WERI-Rb-1 (cell line): ENCODE data around the gene BPHL.
"Not testable (repeated sequence)": the region's sequence is repeated elsewhere in the genome, so short reads cannot be mapped to it uniquely, and the experiment has no call there.

Experiments used
- DNase-seq: peaks from one replicate; pipeline ENCODE4 v3.0.0-alpha.2; 2020
- H3K27ac ChIP-seq: fragments of 250-450 bp; sonication (Bioruptor Pico); 2 replicates; pipeline ENCODE4 v1.5.1; 2020; ENCODE audit warnings: mild to moderate bottlenecking, moderate library complexity
- H3K27me3 ChIP-seq: fragments of 250-450 bp; sonication (Bioruptor Pico); 2 replicates; pipeline ENCODE4 v1.5.1; 2021; ENCODE audit warnings: mild to moderate bottlenecking, low read depth, moderate library complexity; ENCODE audit not compliant: insufficient read depth, severe bottlenecking
- H3K36me3 ChIP-seq: fragments of 250-450 bp; sonication (Bioruptor Pico); 2 replicates; pipeline ENCODE4 v1.5.1; 2020; ENCODE audit warnings: mild to moderate bottlenecking, moderate library complexity
- H3K4me3 ChIP-seq: 2 replicates; pipeline ENCODE4 v1.5.1; 2011; ENCODE audit warnings: low read depth, mild to moderate bottlenecking, control low read depth, low read length
- H3K9me3 ChIP-seq: fragments of 250-450 bp; sonication (Bioruptor Pico); 2 replicates; pipeline ENCODE4 v1.5.1; 2021; ENCODE audit warnings: mild to moderate bottlenecking, moderate library complexity; ENCODE audit not compliant: severe bottlenecking
- CTCF ChIP-seq: IDR thresholded peaks from 2 replicates; pipeline ENCODE4 v1.5.1; 2011; ENCODE audit warnings: low read depth, mild to moderate bottlenecking, control low read depth, inconsistent platforms, low read length

Gene BPHL

GRCh38 chr6:3195695-3196497, 77.4 kb downstream of the BPHL start:
- Histone ChIP-seq H3K4me3 (peak overlapping the region; percentile 63), H3K27ac (peak overlapping the region; percentile 79), H3K27me3 (no peaks in the 10 kb centered on the region), H3K36me3 (peaks cover 2% of the 10 kb centered on the region), H3K9me3 (peaks cover 5% of the 10 kb centered on the region)
- peak; percentile 84 for TF ChIP-seq CTCF
- DNase-seq, result peak; percentile 100

GRCh38 chr6:3196770-3197169, 78.3 kb downstream of the BPHL start:
- TF ChIP-seq CTCF, result no peak
- Histone ChIP-seq H3K9me3 (peaks cover 5% of the 10 kb centered on the region), H3K36me3 (no peaks in the 10 kb centered on the region), H3K27ac (peak overlapping the region; percentile 79; the same call in 1 of the 2 replicates), H3K27me3 (no peaks in the 10 kb centered on the region), H3K4me3 (no peak overlapping the region)
- DNase-seq, result no peak

GRCh38 chr6:3197734-3198133, 79.2 kb downstream of the BPHL start:
- H3K27me3 ChIP-seq, DNase-seq, H3K27ac ChIP-seq, H3K4me3 ChIP-seq, H3K36me3 ChIP-seq, H3K9me3 ChIP-seq: not testable (repeated sequence)

GRCh38 chr6:3199382-3199781, 80.9 kb downstream of the BPHL start:
- H3K27me3 ChIP-seq, result no peaks in the 10 kb centered on the region
- no peak for TF ChIP-seq CTCF
- H3K27ac ChIP-seq, result no peak overlapping the region
- no peak overlapping the region for H3K4me3 ChIP-seq
- no peaks in the 10 kb centered on the region for H3K36me3 ChIP-seq
- DNase-seq, result no peak
- H3K9me3 ChIP-seq, result peaks cover 5% of the 10 kb centered on the region

GRCh38 chr6:3200682-3201081, 82.2 kb downstream of the BPHL start:
- H3K36me3 ChIP-seq, result no peaks in the 10 kb centered on the region
- no peak overlapping the region for H3K4me3 ChIP-seq
- no peak for DNase-seq
- H3K27ac ChIP-seq, result no peak overlapping the region
- no peaks in the 10 kb centered on the region for H3K27me3 ChIP-seq
- peaks cover 5% of the 10 kb centered on the region for H3K9me3 ChIP-seq
- no peak for TF ChIP-seq CTCF

GRCh38 chr6:3201388-3201787, 82.9 kb downstream of the BPHL start:
- TF ChIP-seq CTCF, result no peak
- H3K36me3 ChIP-seq, result no peaks in the 10 kb centered on the region
- no peak overlapping the region for H3K4me3 ChIP-seq
- no peaks in the 10 kb centered on the region for H3K27me3 ChIP-seq
- no peak for DNase-seq
- H3K9me3 ChIP-seq, result peaks cover 5% of the 10 kb centered on the region
- no peak overlapping the region for H3K27ac ChIP-seq
